HepG2 (cell line): ENCODE measurements around the gene SEC24D. TPM values are rescaled to one million over a fixed set of nuclear protein-coding genes. Genes with fewer than 3 reads are reported as not detected.

Source experiments
- ATAC-seq: fragments of 200-7000 bp; cut with Tn5 transposase; 3 replicates; pipeline ENCODE4 v1.9.1; 2020; ENCODE audit warnings: mild to moderate bottlenecking, moderate library complexity
- BruUV-seq: library from RNA; stranded (reverse); fragments of 400-500 nt; replicated peaks from 2 replicates; lab custom pipeline; 2021; lab: Mats Ljungman, UMichigan
- CTCF ChIA-PET: fragments of 300-600 bp; formaldehyde crosslinking; extraction: SDS; loops from one replicate; lab custom pipeline; 2021; ENCODE audit warnings: low total read pairs, inconsistent platforms, low intra/inter-chr PET ratio; lab: Yijun Ruan, JAX
- POLR2A ChIA-PET: fragments of 350-600 bp; sonication (Branson Sonifier 250); formaldehyde crosslinking; loops from one replicate; lab custom pipeline; 2020; ENCODE audit warnings: antibody characterized with exemption, inconsistent platforms; lab: Yijun Ruan, JAX
- DNase-seq: peaks from one replicate; pipeline ENCODE4 v3.0.0-alpha.2; 2015; ENCODE audit warnings: low spot score
- FAIRE-seq: peaks from 3 replicates; lab custom pipeline; 2011; peaks lifted over from hg19 to GRCh38; lab: Jason Lieb, UNC
- H2AFZ ChIP-seq: one replicate; pipeline ENCODE4 v1.6.1; 2011; ENCODE audit warnings: low read length, inconsistent platforms
- H3K27ac ChIP-seq: fragments of 300-600 bp; 3 replicates; pipeline ENCODE4 v1.8.0; 2011; ENCODE audit warnings: mixed run types, mild to moderate bottlenecking, mixed read lengths, low read length, inconsistent platforms; ENCODE audit not compliant: insufficient read depth; ENCODE audit errors: extremely low read length
- H3K27me3 ChIP-seq, 2 experiments: fragments of 200-600 bp in 1 of 2; 2 replicates in 1 of 2; 3 replicates in 1 of 2; pipeline versions ENCODE4 v1.6.0 to v1.8.0; 2011; ENCODE audit warnings: low read length in 2 of 2, mild to moderate bottlenecking in 2 of 2, moderate library complexity in 2 of 2, inconsistent platforms in 1 of 2; ENCODE audit not compliant: insufficient read depth in 2 of 2, control insufficient read depth in 1 of 2
- H3K36me3 ChIP-seq, 2 experiments: fragments of 200-600 bp in 1 of 2; replicated peaks in 1 of 2; 2 replicates in 1 of 2; 3 replicates in 1 of 2; pipeline versions ENCODE4 v1.5.1 to v1.8.0; 2011; ENCODE audit warnings: low read length in 2 of 2, inconsistent platforms in 1 of 2; ENCODE audit not compliant: insufficient read depth in 2 of 2, control insufficient read depth in 1 of 2
- H3K4me1 ChIP-seq: 2 replicates; pipeline ENCODE4 v1.5.1; 2012; ENCODE audit warnings: low read length, inconsistent platforms; ENCODE audit not compliant: insufficient read depth
- H3K4me2 ChIP-seq: 2 replicates; pipeline ENCODE4 v1.6.0; 2011; ENCODE audit warnings: low read depth, low read length, inconsistent platforms
- H3K4me3 ChIP-seq, 3 experiments: fragments of 200-600 bp in 1 of 3; sonication (generic), shearing (Covaris generic) in 1 of 3; replicated peaks in 1 of 3; 2 replicates each; pipeline ENCODE4 v1.5.1; 2011 to 2016; ENCODE audit warnings: low read length in 3 of 3, inconsistent platforms in 2 of 3, low read depth in 2 of 3, mild to moderate bottlenecking in 2 of 3, control low read depth in 1 of 3, mixed read lengths in 1 of 3; ENCODE audit not compliant: insufficient read depth in 1 of 3
- H3K79me2 ChIP-seq: one replicate; pipeline ENCODE4 v1.6.1; 2011; ENCODE audit warnings: low read length, inconsistent platforms; ENCODE audit not compliant: insufficient read depth
- H3K9ac ChIP-seq: 2 replicates; pipeline ENCODE4 v1.6.0; 2011; ENCODE audit warnings: mild to moderate bottlenecking, low read depth, low read length, inconsistent platforms; ENCODE audit not compliant: insufficient read depth
- H3K9me3 ChIP-seq: 2 replicates; pipeline ENCODE4 v1.5.1; 2012; ENCODE audit warnings: mild to moderate bottlenecking, low read length
- H4K20me1 ChIP-seq: 2 replicates; pipeline ENCODE4 v1.6.0; 2011; ENCODE audit warnings: inconsistent platforms, mild to moderate bottlenecking, low read length, moderate library complexity; ENCODE audit not compliant: insufficient read depth
- RFX5 ChIP-seq: IDR thresholded peaks from 2 replicates; pipeline ENCODE4 v1.6.1; 2011; ENCODE audit warnings: low read depth, low read length, improper control_type of control experiment
- STAT5B ChIP-seq: sonication (generic); formaldehyde crosslinking; IDR thresholded peaks from 2 replicates; pipeline ENCODE4 v1.4.0; 2020; ENCODE audit warnings: missing genetic modification reagents
- ZNF12 ChIP-seq: sonication (generic); formaldehyde crosslinking; IDR thresholded peaks from 2 replicates; pipeline ENCODE4 v1.5.0; 2020; ENCODE audit warnings: missing genetic modification reagents
- WGBS: methylation state at CpG from one replicate; pipeline ENCODE4 v1.1.6; 2017; ENCODE audit warnings: low lambda C conversion rate; 5-methylcytosine and 5-hydroxymethylcytosine counted together
- in situ Hi-C: cut with HindIII; loops from 2 replicates; pipeline ENCODE4 v1.10.0; 2017; ENCODE audit warnings: low pct_unique_long_range_greater_than_20kb; ENCODE audit not compliant: extremely low pct_ligation_motif_present
- intact Hi-C: fragments of 100-400 bp; cut with micrococcal nuclease; formaldehyde crosslinking; loops from one replicate; pipeline ENCODE4 v1.10.0; 2022; ENCODE audit not compliant: unreplicated experiment
- polyA plus RNA-seq, 8 experiments: library from polyadenylated mRNA; depleted of rRNA in 3 of 8; stranded (reverse) in 7 of 8; unstranded in 1 of 8; fragments of >200 nt; fragmentation: Illumina TruSeq in 4 of 8; extraction: Trizol in 4 of 8; gene quantifications; 2 replicates each; pipeline versions ENCODE4 v1.2.1 to v1.2.3, GENCODE V29; 2011 to 2016; ENCODE audit warnings: low read depth in 4 of 8, missing spikeins in 1 of 8, mixed read lengths in 1 of 8; ENCODE audit not compliant: insufficient read depth in 1 of 8
- total RNA-seq, 5 experiments: library from RNA; depleted of rRNA; stranded (reverse); fragments of >200 nt; fragmentation: Illumina TruSeq; extraction: Trizol; gene quantifications; 2 replicates each; pipeline ENCODE4 v1.2.3, GENCODE V29; 2016; ENCODE audit warnings: low read depth in 1 of 5
- TF ChIP-seq, protein P1 (sequence below): sonication (generic); formaldehyde crosslinking; IDR thresholded peaks from 2 replicates; pipeline ENCODE4 v1.5.1; 2020; ENCODE audit warnings: mild to moderate bottlenecking, moderate library complexity, missing genetic modification reagents
- TF ChIP-seq, protein P2 (sequence below): sonication (generic); formaldehyde crosslinking; IDR thresholded peaks from 2 replicates; pipeline ENCODE4 v1.4.0; 2020; ENCODE audit warnings: low read depth, missing genetic modification reagents

Gene SEC24D
- total and polyA plus RNA-seq, 2 of the 13 experiments (the other 11 are each of a cell fraction or from before 2014, with no cell fraction given), result 30.0 to 51.1 TPM

- H3K36me3 ChIP-seq, result peaks cover 28 to 71% of the 10 kb centered on the region in 2 experiments
- no peak overlapping the region for H2AFZ ChIP-seq
- H3K79me2 ChIP-seq, result peaks cover 13% of the 10 kb centered on the region
- no peak overlapping the region for H3K4me3 ChIP-seq
- in situ Hi-C loops, result no loop called here
- DNase-seq (no peak), FAIRE-seq (no peak), ATAC-seq (no peak)
- no peak overlapping the region for H3K4me2 ChIP-seq
- H3K4me1 ChIP-seq, result no peaks in the 10 kb centered on the region
- no peaks in the 10 kb centered on the region for H3K27me3 ChIP-seq
- no peaks in the 10 kb centered on the region for H3K9me3 ChIP-seq
- BruUV-seq, result no TSS peak
- H3K27ac ChIP-seq, result no peak overlapping the region
- H3K9ac ChIP-seq, result no peak overlapping the region
- POLR2A ChIA-PET, result no interaction called here
- WGBS, result 94% methylated on average over 3 of the region's 3 CpGs
- CTCF ChIA-PET, result no interaction called here
- TF ChIP-seq, protein P1, sequence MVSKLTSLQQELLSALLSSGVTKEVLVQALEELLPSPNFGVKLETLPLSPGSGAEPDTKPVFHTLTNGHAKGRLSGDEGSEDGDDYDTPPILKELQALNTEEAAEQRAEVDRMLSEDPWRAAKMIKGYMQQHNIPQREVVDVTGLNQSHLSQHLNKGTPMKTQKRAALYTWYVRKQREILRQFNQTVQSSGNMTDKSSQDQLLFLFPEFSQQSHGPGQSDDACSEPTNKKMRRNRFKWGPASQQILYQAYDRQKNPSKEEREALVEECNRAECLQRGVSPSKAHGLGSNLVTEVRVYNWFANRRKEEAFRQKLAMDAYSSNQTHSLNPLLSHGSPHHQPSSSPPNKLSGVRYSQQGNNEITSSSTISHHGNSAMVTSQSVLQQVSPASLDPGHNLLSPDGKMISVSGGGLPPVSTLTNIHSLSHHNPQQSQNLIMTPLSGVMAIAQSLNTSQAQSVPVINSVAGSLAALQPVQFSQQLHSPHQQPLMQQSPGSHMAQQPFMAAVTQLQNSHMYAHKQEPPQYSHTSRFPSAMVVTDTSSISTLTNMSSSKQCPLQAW (CRISPR knock-in tag), result no peak
- TF ChIP-seq, protein P2, sequence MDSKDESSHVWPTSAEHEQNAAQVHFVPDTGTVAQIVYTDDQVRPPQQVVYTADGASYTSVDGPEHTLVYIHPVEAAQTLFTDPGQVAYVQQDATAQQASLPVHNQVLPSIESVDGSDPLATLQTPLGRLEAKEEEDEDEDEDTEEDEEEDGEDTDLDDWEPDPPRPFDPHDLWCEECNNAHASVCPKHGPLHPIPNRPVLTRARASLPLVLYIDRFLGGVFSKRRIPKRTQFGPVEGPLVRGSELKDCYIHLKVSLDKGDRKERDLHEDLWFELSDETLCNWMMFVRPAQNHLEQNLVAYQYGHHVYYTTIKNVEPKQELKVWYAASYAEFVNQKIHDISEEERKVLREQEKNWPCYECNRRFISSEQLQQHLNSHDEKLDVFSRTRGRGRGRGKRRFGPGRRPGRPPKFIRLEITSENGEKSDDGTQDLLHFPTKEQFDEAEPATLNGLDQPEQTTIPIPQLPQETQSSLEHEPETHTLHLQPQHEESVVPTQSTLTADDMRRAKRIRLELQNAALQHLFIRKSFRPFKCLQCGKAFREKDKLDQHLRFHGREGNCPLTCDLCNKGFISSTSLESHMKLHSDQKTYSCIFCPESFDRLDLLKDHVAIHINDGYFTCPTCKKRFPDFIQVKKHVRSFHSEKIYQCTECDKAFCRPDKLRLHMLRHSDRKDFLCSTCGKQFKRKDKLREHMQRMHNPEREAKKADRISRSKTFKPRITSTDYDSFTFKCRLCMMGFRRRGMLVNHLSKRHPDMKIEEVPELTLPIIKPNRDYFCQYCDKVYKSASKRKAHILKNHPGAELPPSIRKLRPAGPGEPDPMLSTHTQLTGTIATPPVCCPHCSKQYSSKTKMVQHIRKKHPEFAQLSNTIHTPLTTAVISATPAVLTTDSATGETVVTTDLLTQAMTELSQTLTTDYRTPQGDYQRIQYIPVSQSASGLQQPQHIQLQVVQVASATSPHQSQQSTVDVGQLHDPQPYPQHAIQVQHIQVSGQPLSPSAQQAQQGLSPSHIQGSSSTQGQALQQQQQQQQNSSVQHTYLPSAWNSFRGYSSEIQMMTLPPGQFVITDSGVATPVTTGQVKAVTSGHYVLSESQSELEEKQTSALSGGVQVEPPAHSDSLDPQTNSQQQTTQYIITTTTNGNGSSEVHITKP (CRISPR knock-in tag), result no peak
- no peak for TF ChIP-seq RFX5
- peak; percentile 87 for TF ChIP-seq ZNF12
- no peak for TF ChIP-seq STAT5B (CRISPR knock-in tag)
- H4K20me1 ChIP-seq, result no peaks in the 10 kb centered on the region; the same call in 1 of the 2 replicates
- intact Hi-C loops, result no loop called here
These were observed 22.4 kb downstream of the SEC24D start for GRCh38 chr4:118813561-118813960.
